Activated B cell treated with CpG ODN at 0.5 μM for 24 hours (primary cell): ENCODE results near the gene KIF25. TPM values are rescaled to one million over a fixed set of nuclear protein-coding genes. Genes with fewer than 3 reads are reported as not detected.

Source experiments
- ATAC-seq: fragments of 200-7000 bp; cut with Tn5 transposase; one replicate; pipeline ENCODE4 v1.10.0; 2021; ENCODE audit warnings: low read depth, mild to moderate bottlenecking, moderate library complexity
- CTCF ChIA-PET: fragments of 350-600 bp; sonication (Branson Sonifier 250); formaldehyde crosslinking; loops from one replicate; lab custom pipeline; 2021; ENCODE audit warnings: antibody characterized with exemption; lab: Charles Lee
- POLR2A ChIA-PET: fragments of 350-600 bp; sonication (Branson Sonifier 250); formaldehyde crosslinking; loops from one replicate; lab custom pipeline; 2021; ENCODE audit warnings: antibody characterized with exemption; lab: Charles Lee
- DNase-seq: peaks from one replicate; pipeline ENCODE4 v3.0.0; 2022
- H3K27ac Mint-ChIP-seq: one replicate; pipeline ENCODE4 v1.8.0; 2020; ENCODE audit warnings: mixed read lengths
- H3K27me3 Mint-ChIP-seq: one replicate; pipeline ENCODE4 v1.8.0; 2021; ENCODE audit warnings: mixed read lengths
- H3K36me3 Mint-ChIP-seq: one replicate; pipeline ENCODE4 v1.8.0; 2021; ENCODE audit warnings: low read depth, mixed read lengths
- H3K4me1 Mint-ChIP-seq: one replicate; pipeline ENCODE4 v1.8.0; 2021; ENCODE audit warnings: mixed read lengths
- H3K4me3 Mint-ChIP-seq: one replicate; pipeline ENCODE4 v1.8.0; 2020; ENCODE audit warnings: mild to moderate bottlenecking, mixed read lengths
- H3K9me3 Mint-ChIP-seq: one replicate; pipeline ENCODE4 v1.8.0; 2020; ENCODE audit warnings: mixed read lengths
- CTCF ChIP-seq: fragments of 200-600 bp; IDR thresholded peaks from one replicate; pipeline ENCODE4 v1.8.0; 2022; ENCODE audit warnings: antibody characterized with exemption, mild to moderate bottlenecking
- intact Hi-C: fragments of 100-400 bp; cut with micrococcal nuclease; formaldehyde crosslinking; loops from one replicate; pipeline ENCODE4 v1.15.1; 2024
- total RNA-seq: library from RNA; stranded (reverse); gene quantifications from 2 replicates; pipeline ENCODE4 v1.2.3, GENCODE V29; 2022

The KIF25 gene
- total RNA-seq, 1 donor from 2014 or later: not detected

- Mint-ChIP-seq H3K9me3 (no peaks in the 10 kb centered on the region), H3K36me3 (no peaks in the 10 kb centered on the region), H3K27ac (no peak overlapping the region), H3K4me1 (no peaks in the 10 kb centered on the region), H3K4me3 (no peak overlapping the region), H3K27me3 (no peaks in the 10 kb centered on the region)
- ChIA-PET CTCF (no interaction called here), POLR2A (no interaction called here)
- intact Hi-C loops: no loop called here
- no peak for DNase-seq
- ATAC-seq: no peak
- TF ChIP-seq CTCF: no peak
Observed at GRCh38 chr6:168056892-168057527, 59.5 kb downstream of the KIF25 start.

GRCh38 chr6:168057836-168058235 is 60.4 kb downstream of the KIF25 start:
- Mint-ChIP-seq H3K4me3 (no peak overlapping the region), H3K27me3 (no peaks in the 10 kb centered on the region), H3K27ac (no peak overlapping the region), H3K9me3 (no peaks in the 10 kb centered on the region), H3K36me3 (no peaks in the 10 kb centered on the region), H3K4me1 (no peaks in the 10 kb centered on the region)
- intact Hi-C loops: no loop called here
- no peak for TF ChIP-seq CTCF
- DNase-seq (no peak), ATAC-seq (no peak)
- ChIA-PET POLR2A (no interaction called here), CTCF (no interaction called here)

- ChIA-PET CTCF (no interaction called here), POLR2A (no interaction called here)
- DNase-seq (no peak), ATAC-seq (no peak)
- no peak overlapping the region for H3K4me3 Mint-ChIP-seq
- intact Hi-C loops: no loop called here
- H3K36me3 Mint-ChIP-seq: no peaks in the 10 kb centered on the region
- no peaks in the 10 kb centered on the region for H3K27me3 Mint-ChIP-seq
- no peak overlapping the region for H3K27ac Mint-ChIP-seq
- no peaks in the 10 kb centered on the region for H3K9me3 Mint-ChIP-seq
- H3K4me1 Mint-ChIP-seq: no peaks in the 10 kb centered on the region
- TF ChIP-seq CTCF: no peak
Observed at GRCh38 chr6:168058691-168059551, 61.5 kb downstream of the KIF25 start.

- H3K4me3 Mint-ChIP-seq: no peak overlapping the region
- ChIA-PET POLR2A (no interaction called here), CTCF (no interaction called here)
- no peaks in the 10 kb centered on the region for H3K4me1 Mint-ChIP-seq
- H3K9me3 Mint-ChIP-seq: no peaks in the 10 kb centered on the region
- intact Hi-C loops: no loop called here
- H3K27me3 Mint-ChIP-seq: no peaks in the 10 kb centered on the region
- no peaks in the 10 kb centered on the region for H3K36me3 Mint-ChIP-seq
- ATAC-seq: no peak
- DNase-seq: no peak
- H3K27ac Mint-ChIP-seq: no peak overlapping the region
- no peak for TF ChIP-seq CTCF
Observed at GRCh38 chr6:168060521-168060931, 63.1 kb downstream of the KIF25 start.
